ENCODE measurements around the gene ZNF629.

Gene ZNF629

DNA sequence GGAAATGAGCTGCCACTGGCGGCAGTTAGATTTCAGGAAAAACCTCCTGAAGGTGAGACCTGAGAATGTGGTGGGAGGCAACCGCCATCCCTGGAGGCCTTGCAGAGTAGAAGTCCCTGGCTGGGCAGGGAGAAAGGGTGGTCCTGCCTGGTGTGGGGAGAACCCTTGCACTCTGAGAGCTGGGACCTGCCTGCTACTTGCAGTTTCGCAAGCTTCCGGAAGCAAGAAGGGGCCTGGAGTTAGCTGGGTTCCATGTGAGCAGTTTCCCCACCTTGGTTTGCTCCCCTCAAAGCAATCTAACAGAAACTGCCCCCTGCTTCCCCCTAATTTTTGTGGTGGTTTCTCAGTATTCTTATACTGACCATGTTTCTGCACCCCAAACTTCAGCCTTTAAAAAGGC is 6.5 kb downstream of the ZNF629 start:
- no peaks in the 10 kb centered on the region for H3K27me3 ChIP-seq (ENCODE audit: low read depth)
- in situ Hi-C loops (cut with MboI; ENCODE audit: low sequenced_read_pairs): no loop called here

DNA sequence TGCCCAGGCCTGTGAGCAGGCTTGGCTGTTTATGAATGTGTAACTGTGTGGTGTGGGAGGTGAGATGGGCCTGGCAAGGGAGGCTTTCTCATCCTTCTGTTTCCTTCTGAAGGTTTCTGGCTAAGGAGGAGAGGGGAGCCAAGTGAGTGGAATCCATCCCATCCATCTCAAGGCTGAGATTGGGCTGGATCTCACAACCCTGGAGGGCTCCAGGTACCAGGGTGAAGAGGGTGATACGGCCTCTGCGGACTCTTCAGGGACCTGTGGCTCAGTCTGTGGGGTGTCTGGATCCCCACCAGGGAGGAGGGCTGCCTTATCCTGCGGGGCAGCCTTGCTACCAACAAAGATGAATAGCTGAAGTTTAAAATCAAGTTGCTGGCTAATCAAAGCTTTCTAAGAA is 7.0 kb downstream of the ZNF629 start:
- peaks cover 9% of the 10 kb centered on the region for H3K4me1 ChIP-seq
- H3K9me3 ChIP-seq: no peaks in the 10 kb centered on the region
- in situ Hi-C loops (cut with MboI; ENCODE audit: low sequenced_read_pairs): no loop called here

More for the DNA sequence above, 6.5 kb downstream of the ZNF629 start:
- Histone ChIP-seq H3K4me3 (no peak overlapping the region), H3K4me1 (peaks cover 7% of the 10 kb centered on the region), H3K36me3 (replicated peaks) (peaks cover 33% of the 10 kb centered on the region), H3K9me3 (no peaks in the 10 kb centered on the region)
- no peak for DNase-seq (ENCODE audit: low spot score in 2 of 2)

DNA sequence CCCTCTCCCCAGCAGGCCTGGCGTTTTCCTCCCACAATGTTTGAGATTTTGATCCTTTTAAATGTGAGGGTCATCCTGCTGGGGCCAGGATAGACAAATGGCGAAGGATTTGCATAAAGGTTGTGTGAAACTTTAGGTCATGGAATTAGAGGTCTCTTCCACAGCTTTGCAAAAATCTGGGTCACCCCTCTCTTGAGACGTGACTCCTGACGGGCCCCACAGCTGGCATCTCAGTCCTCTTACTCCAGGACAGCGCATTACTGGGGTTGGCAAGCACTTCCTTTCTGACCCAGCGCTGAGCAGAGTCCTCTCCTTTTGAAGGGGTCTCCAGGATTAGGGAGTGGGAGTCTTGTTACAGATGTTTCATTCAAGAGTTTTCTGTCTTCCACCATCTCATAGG is 7.4 kb downstream of the ZNF629 start:
- Histone ChIP-seq H3K9me3 (no peaks in the 10 kb centered on the region), H3K27me3 (ENCODE audit: low read depth) (no peaks in the 10 kb centered on the region), H3K4me1 (peaks cover 10% of the 10 kb centered on the region), H3K4me3 (no peak overlapping the region), H3K36me3 (replicated peaks) (peaks cover 33% of the 10 kb centered on the region)
- no peak for DNase-seq (ENCODE audit: low spot score in 2 of 2)
- in situ Hi-C loops (cut with MboI; ENCODE audit: low sequenced_read_pairs): no loop called here

More for the DNA sequence above, 7.0 kb downstream of the ZNF629 start:
- Histone ChIP-seq H3K4me3 (no peak overlapping the region), H3K36me3 (replicated peaks) (peaks cover 33% of the 10 kb centered on the region), H3K27me3 (ENCODE audit: low read depth) (no peaks in the 10 kb centered on the region)
- no peak for DNase-seq (ENCODE audit: low spot score in 2 of 2)

DNA sequence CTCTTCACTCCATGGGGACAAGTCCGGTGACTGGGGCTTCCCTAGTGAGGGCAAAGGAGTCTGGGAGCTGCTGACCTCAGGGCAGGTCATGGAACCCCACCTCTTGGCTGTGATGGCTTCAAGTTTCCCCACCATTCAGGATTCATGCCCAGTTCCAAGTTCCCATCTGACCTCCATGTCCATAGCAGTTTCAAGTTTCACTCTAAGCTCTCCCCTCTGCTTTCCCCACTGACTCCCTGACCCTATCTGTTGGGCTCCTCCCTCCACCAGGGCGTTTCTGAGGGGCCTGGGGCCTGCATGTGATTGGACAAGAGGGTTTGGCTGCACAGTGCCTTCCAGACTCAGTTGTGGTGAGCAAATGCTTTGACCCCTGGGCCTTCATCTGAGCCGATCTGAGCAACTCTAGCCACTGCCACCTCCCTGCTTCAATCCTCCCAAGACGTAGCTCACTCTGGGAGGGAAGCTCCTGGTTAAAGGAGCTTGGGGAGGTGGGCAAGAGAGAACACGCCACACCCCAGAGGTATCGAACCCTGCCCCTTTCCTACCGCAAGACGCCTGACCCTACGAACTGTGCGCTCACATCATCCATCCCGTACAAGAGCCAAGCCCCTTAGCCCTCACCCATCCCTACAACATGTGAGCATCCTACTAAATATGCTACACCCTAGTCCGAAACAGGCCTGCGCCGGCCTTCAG is 8.3 kb downstream of the ZNF629 start:
- no peaks in the 10 kb centered on the region for H3K9me3 ChIP-seq
- H3K36me3 ChIP-seq (replicated peaks): peaks cover 35% of the 10 kb centered on the region
- in situ Hi-C loops (cut with MboI; ENCODE audit: low sequenced_read_pairs): no loop called here
- no peaks in the 10 kb centered on the region for H3K27me3 ChIP-seq (ENCODE audit: low read depth)
- peaks cover 10% of the 10 kb centered on the region for H3K4me1 ChIP-seq
- no peak overlapping the region for H3K4me3 ChIP-seq
- peak in 1 of 2 experiments; percentile 59 for DNase-seq (ENCODE audit: low spot score in 2 of 2)

DNA sequence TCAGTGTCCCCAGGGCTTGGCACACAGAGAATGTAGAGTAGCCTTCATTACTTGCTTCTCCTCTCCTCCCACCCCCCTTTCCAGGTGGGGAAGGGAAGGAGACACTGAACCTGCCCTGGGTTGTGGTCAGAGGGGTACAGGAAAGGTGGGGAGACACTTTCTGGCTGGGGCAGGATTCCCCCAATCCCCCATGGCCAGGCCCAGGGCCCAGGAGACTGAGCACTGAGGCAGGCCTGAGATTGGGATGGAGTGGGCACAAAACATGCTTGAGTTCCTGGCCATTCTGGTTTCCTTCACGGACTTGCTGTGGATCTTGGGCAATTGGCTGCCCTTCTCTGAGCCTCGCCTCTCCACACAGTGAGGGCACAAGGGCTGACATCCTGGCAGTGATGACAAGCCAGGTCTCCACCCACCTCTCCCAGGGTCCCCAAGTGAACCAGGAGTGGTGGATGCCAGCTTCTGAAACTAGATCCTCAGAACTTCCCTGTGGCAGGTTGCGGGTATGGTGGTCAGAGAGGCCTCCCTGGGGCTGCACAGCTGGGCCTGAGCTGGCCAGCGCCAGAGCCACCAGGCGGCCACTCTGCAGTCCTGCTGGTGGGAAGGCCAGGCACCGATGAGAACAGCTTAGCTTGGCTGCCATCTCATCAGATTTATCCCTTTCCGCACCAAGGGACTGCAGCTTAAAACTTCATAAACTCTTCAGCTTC is 9.3 kb downstream of the ZNF629 start:
- Histone ChIP-seq H3K4me3 (no peak overlapping the region), H3K27me3 (ENCODE audit: low read depth) (no peaks in the 10 kb centered on the region), H3K4me1 (peaks cover 10% of the 10 kb centered on the region), H3K9me3 (no peaks in the 10 kb centered on the region), H3K36me3 (replicated peaks) (peaks cover 35% of the 10 kb centered on the region)
- DNase-seq (ENCODE audit: low spot score in 2 of 2): no peak
- in situ Hi-C loops (cut with MboI; ENCODE audit: low sequenced_read_pairs): no loop called here

DNA sequence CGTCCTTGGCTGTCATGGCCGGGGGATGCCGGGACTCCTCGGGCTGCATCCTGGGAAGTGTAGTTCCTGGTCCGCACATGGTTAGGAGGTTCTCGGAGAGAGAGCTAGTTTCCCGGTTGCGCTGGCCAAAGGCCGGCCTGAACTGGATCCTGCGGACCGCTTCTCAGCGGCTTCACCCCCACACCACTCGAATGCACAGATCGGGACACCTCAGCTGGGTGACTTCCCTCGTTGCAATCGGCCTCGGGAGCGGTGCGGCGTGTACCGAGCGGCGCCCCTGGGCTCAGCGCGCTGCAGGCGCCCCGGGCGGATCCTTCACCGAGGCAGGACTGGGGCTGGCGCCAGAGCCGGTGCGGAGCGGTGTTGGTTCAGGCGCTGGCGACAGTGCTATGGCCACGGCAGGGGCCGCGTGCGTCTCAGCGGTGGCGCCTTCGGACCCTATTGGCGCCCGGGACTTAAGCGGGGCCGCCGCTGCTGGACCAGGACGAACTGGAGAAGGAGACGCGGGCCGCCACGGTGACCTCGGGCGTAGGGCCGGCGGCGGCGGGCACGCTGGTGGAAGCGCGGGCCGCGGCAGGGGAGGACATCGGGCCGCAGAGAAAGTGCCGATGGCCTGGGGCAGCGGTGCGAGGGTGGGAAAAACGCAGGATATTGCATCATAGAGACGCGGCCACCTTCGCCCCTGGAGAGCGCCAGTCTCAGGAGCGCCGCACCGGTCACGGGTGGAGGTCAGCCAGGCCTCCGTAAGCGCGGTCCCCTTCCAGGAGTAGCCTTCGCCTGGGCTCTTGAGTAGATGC is 11.4 kb downstream of the ZNF629 start:
- Histone ChIP-seq H3K4me3 (peak overlapping the region; percentile 83), H3K27me3 (ENCODE audit: low read depth) (no peaks in the 10 kb centered on the region), H3K9me3 (no peaks in the 10 kb centered on the region), H3K4me1 (peaks cover 10% of the 10 kb centered on the region), H3K36me3 (replicated peaks) (peaks cover 34% of the 10 kb centered on the region)
- peak; percentile 86 to 90 for DNase-seq (ENCODE audit: low spot score in 2 of 2)
- in situ Hi-C loops (cut with MboI; ENCODE audit: low sequenced_read_pairs): no loop called here

DNA sequence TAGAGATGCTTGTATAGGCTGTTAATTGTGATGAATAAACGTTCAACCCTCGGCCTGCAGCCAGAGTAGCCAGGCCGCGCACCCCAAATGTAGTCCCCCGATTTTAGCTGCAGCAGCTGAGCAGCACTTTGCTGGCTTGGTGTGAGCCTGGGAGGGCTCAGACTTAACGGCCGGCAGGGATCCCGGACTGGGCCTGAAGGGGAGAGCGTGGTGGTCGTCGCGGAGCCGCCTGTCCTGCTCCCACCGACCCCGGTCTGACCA is 11.9 kb downstream of the ZNF629 start:
- DNase-seq (ENCODE audit: low spot score in 2 of 2): no peak
- in situ Hi-C loops (cut with MboI; ENCODE audit: low sequenced_read_pairs): no loop called here

DNA sequence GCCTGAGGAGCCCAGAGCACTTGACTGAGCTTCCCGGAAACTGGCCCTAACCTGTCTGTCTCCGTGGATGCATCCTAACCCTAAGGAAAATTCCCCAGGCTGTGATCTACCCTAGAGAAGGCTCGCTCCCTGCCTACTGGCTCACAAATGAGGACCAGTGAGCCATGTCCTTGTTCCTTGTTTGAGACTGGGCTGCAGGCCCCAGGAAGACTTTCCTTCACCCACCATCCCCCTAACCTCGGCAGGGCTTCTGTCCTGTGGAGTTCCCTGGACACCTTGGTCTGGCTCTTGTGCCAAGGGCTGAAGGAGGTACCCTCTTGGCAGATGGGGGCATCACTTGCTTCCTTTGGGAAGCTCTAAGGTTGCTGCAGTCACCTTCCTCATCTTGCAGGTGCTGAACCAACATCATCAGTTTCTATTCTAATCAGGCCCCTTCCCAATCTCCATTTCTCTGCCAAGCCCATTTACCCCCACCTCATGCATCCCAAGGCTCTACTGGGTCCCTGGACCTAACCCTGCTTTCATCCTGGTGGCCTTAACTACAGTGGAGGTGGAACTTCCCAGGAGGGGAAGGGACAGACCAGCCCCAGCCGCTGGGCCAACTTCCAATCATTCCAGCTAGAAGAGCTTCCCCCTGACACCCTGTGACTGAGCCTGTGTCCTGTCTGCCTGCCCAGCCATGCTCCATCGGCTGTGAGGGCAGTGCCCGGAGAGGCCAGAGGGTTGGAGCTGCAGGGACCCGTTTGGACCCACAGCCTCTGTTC is 12.5 kb downstream of the ZNF629 start:
- no peak for DNase-seq (ENCODE audit: low spot score in 2 of 2)
- Histone ChIP-seq H3K4me3 (peak overlapping the region; percentile 83), H3K36me3 (replicated peaks) (peaks cover 40% of the 10 kb centered on the region), H3K27me3 (ENCODE audit: low read depth) (no peaks in the 10 kb centered on the region), H3K9me3 (no peaks in the 10 kb centered on the region), H3K4me1 (peaks cover 10% of the 10 kb centered on the region)
- in situ Hi-C loops (cut with MboI; ENCODE audit: low sequenced_read_pairs): no loop called here

More for the DNA sequence above, 11.9 kb downstream of the ZNF629 start:
- Histone ChIP-seq H3K36me3 (replicated peaks) (peaks cover 37% of the 10 kb centered on the region), H3K9me3 (no peaks in the 10 kb centered on the region), H3K4me3 (peak overlapping the region; percentile 83), H3K27me3 (ENCODE audit: low read depth) (no peaks in the 10 kb centered on the region), H3K4me1 (peaks cover 10% of the 10 kb centered on the region)

DNA sequence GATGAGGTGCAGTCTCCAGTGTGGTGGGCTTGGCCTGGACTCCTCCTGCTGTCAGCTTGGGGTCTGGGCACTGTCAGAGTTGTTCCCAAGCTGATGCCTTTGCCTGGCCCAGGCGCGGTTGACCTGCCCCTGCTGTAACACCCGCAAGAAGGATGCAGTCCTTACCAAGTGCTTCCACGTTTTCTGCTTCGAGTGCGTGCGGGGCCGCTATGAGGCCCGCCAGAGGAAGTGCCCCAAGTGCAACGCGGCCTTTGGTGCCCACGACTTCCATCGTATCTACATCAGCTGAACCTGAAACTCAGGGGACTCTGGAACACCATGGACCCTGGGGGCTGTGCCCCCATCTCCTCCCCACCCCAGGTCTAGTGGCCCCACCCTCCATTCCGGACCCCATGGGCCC is 13.2 kb downstream of the ZNF629 start:
- DNase-seq (ENCODE audit: low spot score in 2 of 2): no peak
- H3K36me3 ChIP-seq (replicated peaks): peaks cover 47% of the 10 kb centered on the region
- H3K4me3 ChIP-seq: no peak overlapping the region
- H3K9me3 ChIP-seq: no peaks in the 10 kb centered on the region
- peaks cover 10% of the 10 kb centered on the region for H3K4me1 ChIP-seq
- in situ Hi-C loops (cut with MboI; ENCODE audit: low sequenced_read_pairs): no loop called here
- no peaks in the 10 kb centered on the region for H3K27me3 ChIP-seq (ENCODE audit: low read depth)

DNA sequence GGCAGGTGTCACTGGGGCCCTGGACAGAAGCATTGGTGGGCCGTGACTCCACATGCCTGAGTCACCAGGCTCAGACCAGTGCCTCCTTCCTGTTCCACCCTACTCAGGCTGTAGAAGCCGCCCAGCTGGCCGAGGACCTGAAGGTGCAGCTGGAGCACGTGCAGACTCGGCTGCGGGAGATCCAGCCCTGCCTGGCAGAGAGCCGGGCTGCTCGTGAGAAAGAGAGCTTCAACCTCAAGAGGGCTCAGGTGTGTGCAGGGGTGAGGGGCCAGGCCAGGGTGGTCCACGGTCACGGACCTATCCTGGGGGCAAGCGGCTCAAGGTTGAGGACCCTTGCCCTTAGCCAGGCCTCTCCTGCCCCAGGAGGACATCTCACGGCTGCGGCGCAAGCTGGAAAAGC is 15.3 kb downstream of the ZNF629 start:
- Histone ChIP-seq H3K36me3 (replicated peaks) (peaks cover 67% of the 10 kb centered on the region), H3K4me3 (no peak overlapping the region), H3K9me3 (no peaks in the 10 kb centered on the region), H3K4me1 (peaks cover 8% of the 10 kb centered on the region), H3K27me3 (ENCODE audit: low read depth) (no peaks in the 10 kb centered on the region)
- DNase-seq (ENCODE audit: low spot score in 2 of 2): no peak
- in situ Hi-C loops (cut with MboI; ENCODE audit: low sequenced_read_pairs): no loop called here

DNA sequence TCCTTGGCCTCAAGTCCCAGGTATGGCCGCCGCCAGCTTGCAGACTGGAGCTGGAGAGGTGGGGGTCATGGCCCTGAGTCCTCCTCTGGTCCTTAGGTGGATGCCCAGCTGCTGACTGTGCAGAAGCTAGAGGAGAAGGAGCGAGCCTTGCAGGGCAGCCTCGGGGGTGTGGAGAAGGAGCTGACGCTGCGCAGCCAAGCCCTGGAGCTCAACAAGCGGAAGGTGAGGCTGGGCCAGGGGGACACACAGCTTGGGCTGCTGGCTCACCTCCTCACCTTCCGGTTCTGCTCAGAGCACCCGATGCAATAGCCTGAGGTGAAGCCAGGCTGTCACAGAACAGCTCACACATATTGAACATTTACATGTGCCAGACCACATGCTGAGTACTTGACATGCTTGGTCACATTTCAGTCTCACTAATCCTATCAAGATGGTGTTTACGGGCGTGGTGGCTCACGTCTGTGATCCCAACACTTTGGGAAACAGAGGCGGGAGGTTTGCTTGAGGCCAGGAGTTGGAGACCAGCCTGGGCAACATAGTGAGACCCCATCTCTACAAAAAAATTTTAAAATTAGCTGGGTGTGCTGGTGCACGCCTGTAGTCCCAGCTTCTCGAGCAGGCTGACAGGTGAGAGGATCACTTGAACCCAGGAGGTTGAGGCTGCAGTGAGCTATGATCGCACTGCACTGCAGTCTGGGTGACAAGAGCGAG is 17.5 kb downstream of the ZNF629 start:
- in situ Hi-C loops (cut with MboI; ENCODE audit: low sequenced_read_pairs): no loop called here
- no peaks in the 10 kb centered on the region for H3K4me1 ChIP-seq

DNA sequence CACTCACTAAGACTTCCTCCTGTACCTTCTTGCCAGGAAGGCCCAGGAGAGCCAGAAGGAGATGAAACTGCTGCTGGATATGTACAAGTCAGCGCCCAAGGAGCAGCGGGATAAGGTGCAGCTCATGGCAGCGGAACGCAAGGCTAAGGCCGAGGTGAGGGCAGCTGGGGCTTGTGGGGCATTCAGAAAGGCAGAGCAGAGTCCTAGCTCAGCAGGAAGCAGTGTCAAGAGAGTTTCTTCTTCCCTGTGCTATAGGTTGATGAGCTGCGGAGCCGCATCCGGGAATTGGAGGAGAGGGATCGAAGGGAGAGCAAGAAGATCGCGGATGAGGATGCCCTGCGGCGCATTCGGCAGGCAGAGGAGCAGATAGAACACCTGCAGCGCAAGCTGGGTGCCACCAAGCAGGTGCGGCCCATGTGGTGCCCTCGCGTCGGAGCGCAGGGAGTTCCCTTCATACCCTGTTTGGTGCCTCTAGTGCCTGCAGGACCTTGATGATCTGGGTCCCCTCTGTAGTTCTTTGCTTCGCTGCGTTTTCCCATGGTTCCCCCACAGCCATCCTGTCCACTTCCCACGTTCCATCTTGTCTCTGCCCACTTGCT is 18.3 kb downstream of the ZNF629 start:
- peaks cover 95% of the 10 kb centered on the region for H3K36me3 ChIP-seq (replicated peaks)
- no peaks in the 10 kb centered on the region for H3K27me3 ChIP-seq (ENCODE audit: low read depth)
- H3K4me3 ChIP-seq: no peak overlapping the region
- no peaks in the 10 kb centered on the region for H3K9me3 ChIP-seq
- peak in 1 of 2 experiments; percentile 6 for DNase-seq (ENCODE audit: low spot score in 2 of 2)
- peaks cover 1% of the 10 kb centered on the region; the same call in 1 of the 2 replicates for H3K4me1 ChIP-seq
- in situ Hi-C loops (cut with MboI; ENCODE audit: low sequenced_read_pairs): no loop called here

More for the DNA sequence above, 17.5 kb downstream of the ZNF629 start:
- peaks cover 88% of the 10 kb centered on the region for H3K36me3 ChIP-seq (replicated peaks)
- DNase-seq (ENCODE audit: low spot score in 2 of 2): no peak
- H3K9me3 ChIP-seq: no peaks in the 10 kb centered on the region
- H3K4me3 ChIP-seq: no peak overlapping the region
- no peaks in the 10 kb centered on the region for H3K27me3 ChIP-seq (ENCODE audit: low read depth)
